ENCODE results near the gene PDE10A.

PDE10A gene

GRCh38 chr6:165584541-165584940 lies 78.5 kb downstream of the PDE10A start:
- no peak for TF ChIP-seq CTCF (IDR thresholded peaks at IDR 0.05; ENCODE audit: insufficient read depth, low read depth, low read length, missing control alignments)
- DNase-seq (ENCODE audit: low read depth) = no peak
- no peak overlapping the region for H3K4me3 ChIP-seq (ENCODE audit: low read length)

GRCh38 chr6:165581678-165582077 lies 81.4 kb downstream of the PDE10A start:
- DNase-seq (ENCODE audit: low read depth) = no peak
- no peak overlapping the region for H3K4me3 ChIP-seq (ENCODE audit: low read length)
- TF ChIP-seq CTCF (IDR thresholded peaks at IDR 0.05; ENCODE audit: insufficient read depth, low read depth, low read length, missing control alignments) = no peak

GRCh38 chr6:165580136-165580535 lies 82.9 kb downstream of the PDE10A start:
- TF ChIP-seq CTCF (IDR thresholded peaks at IDR 0.05; ENCODE audit: insufficient read depth, low read depth, low read length, missing control alignments) = no peak
- DNase-seq (ENCODE audit: low read depth) = peak; percentile 47
- H3K4me3 ChIP-seq (ENCODE audit: low read length) = no peak overlapping the region

GRCh38 chr6:165579151-165579550 lies 83.9 kb downstream of the PDE10A start:
- H3K4me3 ChIP-seq (ENCODE audit: low read length) = no peak overlapping the region
- DNase-seq (ENCODE audit: low read depth) = no peak
- TF ChIP-seq CTCF (IDR thresholded peaks at IDR 0.05; ENCODE audit: insufficient read depth, low read depth, low read length, missing control alignments) = no peak

GRCh38 chr6:165577556-165577955 lies 85.5 kb downstream of the PDE10A start:
- DNase-seq (ENCODE audit: low read depth) = no peak
- H3K4me3 ChIP-seq (ENCODE audit: low read length) = no peak overlapping the region
- TF ChIP-seq CTCF (IDR thresholded peaks at IDR 0.05; ENCODE audit: insufficient read depth, low read depth, low read length, missing control alignments) = no peak

GRCh38 chr6:165575158-165575549 lies 87.9 kb downstream of the PDE10A start:
- DNase-seq (ENCODE audit: low read depth) = no peak
- no peak overlapping the region for H3K4me3 ChIP-seq (ENCODE audit: low read length)
- TF ChIP-seq CTCF (IDR thresholded peaks at IDR 0.05; ENCODE audit: insufficient read depth, low read depth, low read length, missing control alignments) = no peak

Measured in epithelial cell of esophagus (primary cell).